OCI-LY1 (cell line): ENCODE data around the gene FAM83E.

Experiments
- CTCF ChIP-seq: fragments of 200-600 bp; sonication (generic), shearing (Covaris generic); IDR thresholded peaks from 2 replicates; pipeline ENCODE4 v1.5.1; 2017; ENCODE audit warnings: mild to moderate bottlenecking, antibody characterized with exemption, low read length, moderate library complexity, mixed read lengths
- EZH2 ChIP-seq: fragments of 200-600 bp; sonication (generic), shearing (Covaris generic); IDR thresholded peaks from 2 replicates; pipeline ENCODE4 v1.8.0; 2017; ENCODE audit warnings: borderline replicate concordance, mixed run types, mild to moderate bottlenecking, antibody characterized with exemption, low read length, moderate library complexity, mixed read lengths

- peak; percentile 79 for TF ChIP-seq CTCF
- TF ChIP-seq EZH2 = no peak
Observed at GRCh38 chr19:48608798-48609263, 6.0 kb downstream of the FAM83E start.
